ENCODE results near the gene RBKS. TPM values are rescaled to one million over a fixed set of nuclear protein-coding genes. Genes with fewer than 3 reads are reported as not detected.

RBKS gene
- total RNA-seq, 1 donor from 2014 or later = 1.6 TPM

- Mint-ChIP-seq H3K27ac (ENCODE audit: unreplicated experiment) (no peak overlapping the region), H3K4me3 (ENCODE audit: unreplicated experiment) (no peak overlapping the region)
- no peak overlapping the region for H3K27ac ChIP-seq (ENCODE audit: low read depth, low read length)
Observed at GRCh38 chr2:27829791-27830190, 60.4 kb downstream of the RBKS start.

GRCh38 chr2:27828305-27828704, 61.9 kb downstream of the RBKS start:
- TF ChIP-seq CTCF (IDR thresholded peaks at IDR 0.05; ENCODE audit: insufficient read depth, low read depth, low read length) = no peak
- no peak for TF ChIP-seq EZH2 (IDR thresholded peaks at IDR 0.05; ENCODE audit: insufficient read depth, low read length)
- Mint-ChIP-seq H3K4me3 (ENCODE audit: unreplicated experiment) (no peak overlapping the region), H3K27ac (ENCODE audit: unreplicated experiment) (no peak overlapping the region), H3K9me3 (ENCODE audit: unreplicated experiment) (peaks cover 10% of the 10 kb centered on the region), H3K27me3 (ENCODE audit: low read depth, unreplicated experiment) (no peaks in the 10 kb centered on the region), H3K4me1 (ENCODE audit: low read depth, unreplicated experiment) (peaks cover 16% of the 10 kb centered on the region), H3K36me3 (ENCODE audit: low read depth, unreplicated experiment) (peaks cover 4% of the 10 kb centered on the region)
- H3K27me3 ChIP-seq (ENCODE audit: insufficient read depth, low read length) = no peaks in the 10 kb centered on the region
- FAIRE-seq (no peak), DNase-seq (ENCODE audit: low read depth) (no peak)
- H3K4me2 ChIP-seq (ENCODE audit: low read length) = no peak overlapping the region
- no peak overlapping the region for H3K9ac ChIP-seq (ENCODE audit: low read length)
- no peak overlapping the region for H3K27ac ChIP-seq (ENCODE audit: low read depth, low read length)
- no peak overlapping the region for H2AFZ ChIP-seq (ENCODE audit: low read depth, low read length)
- no peaks in the 10 kb centered on the region for H3K36me3 ChIP-seq (ENCODE audit: insufficient read depth, low read length)
- peaks cover 3% of the 10 kb centered on the region for H3K9me3 ChIP-seq (ENCODE audit: insufficient read depth, low read depth, low read length)
- no peaks in the 10 kb centered on the region for H3K79me2 ChIP-seq (ENCODE audit: insufficient read depth, low read length)
- no peaks in the 10 kb centered on the region for H4K20me1 ChIP-seq (ENCODE audit: insufficient read depth, low read length)
- peaks cover 9% of the 10 kb centered on the region for H3K4me1 ChIP-seq (ENCODE audit: insufficient read depth, low read length)
- H3K4me3 ChIP-seq (ENCODE audit: insufficient read depth, low read depth, low read length) = no peak overlapping the region

More at GRCh38 chr2:27829791-27830190, 60.4 kb downstream of the RBKS start:
- Histone ChIP-seq H3K36me3 (ENCODE audit: insufficient read depth, low read length) (no peaks in the 10 kb centered on the region), H3K4me2 (ENCODE audit: low read length) (no peak overlapping the region), H3K27me3 (ENCODE audit: insufficient read depth, low read length) (no peaks in the 10 kb centered on the region), H4K20me1 (ENCODE audit: insufficient read depth, low read length) (no peaks in the 10 kb centered on the region), H3K4me3 (ENCODE audit: insufficient read depth, low read depth, low read length) (no peak overlapping the region), H2AFZ (ENCODE audit: low read depth, low read length) (no peak overlapping the region), H3K79me2 (ENCODE audit: insufficient read depth, low read length) (no peaks in the 10 kb centered on the region), H3K9ac (ENCODE audit: low read length) (no peak overlapping the region), H3K9me3 (ENCODE audit: insufficient read depth, low read depth, low read length) (peaks cover 3% of the 10 kb centered on the region), H3K4me1 (ENCODE audit: insufficient read depth, low read length) (peaks cover 13% of the 10 kb centered on the region)
- H3K36me3 Mint-ChIP-seq (ENCODE audit: low read depth, unreplicated experiment) = peaks cover 4% of the 10 kb centered on the region
- DNase-seq (ENCODE audit: low read depth) (no peak), FAIRE-seq (no peak)
- H3K27me3 Mint-ChIP-seq (ENCODE audit: low read depth, unreplicated experiment) = no peaks in the 10 kb centered on the region
- no peak for TF ChIP-seq EZH2 (IDR thresholded peaks at IDR 0.05; ENCODE audit: insufficient read depth, low read length)
- no peak for TF ChIP-seq CTCF (IDR thresholded peaks at IDR 0.05; ENCODE audit: insufficient read depth, low read depth, low read length)
- H3K4me1 Mint-ChIP-seq (ENCODE audit: low read depth, unreplicated experiment) = peaks cover 25% of the 10 kb centered on the region
- H3K9me3 Mint-ChIP-seq (ENCODE audit: unreplicated experiment) = peaks cover 3% of the 10 kb centered on the region

GRCh38 chr2:27824401-27824800, 65.8 kb downstream of the RBKS start:
- H3K27ac ChIP-seq (ENCODE audit: low read depth, low read length) = no peak overlapping the region
- H3K4me3 ChIP-seq (ENCODE audit: insufficient read depth, low read depth, low read length) = no peak overlapping the region
- no peaks in the 10 kb centered on the region for H3K9me3 ChIP-seq (ENCODE audit: insufficient read depth, low read depth, low read length)
- Mint-ChIP-seq H3K4me3 (ENCODE audit: unreplicated experiment) (no peak overlapping the region), H3K9me3 (ENCODE audit: unreplicated experiment) (peaks cover 17% of the 10 kb centered on the region), H3K4me1 (ENCODE audit: low read depth, unreplicated experiment) (no peaks in the 10 kb centered on the region), H3K27me3 (ENCODE audit: low read depth, unreplicated experiment) (no peaks in the 10 kb centered on the region), H3K36me3 (ENCODE audit: low read depth, unreplicated experiment) (peaks cover 2% of the 10 kb centered on the region), H3K27ac (ENCODE audit: unreplicated experiment) (no peak overlapping the region)
- TF ChIP-seq EZH2 (IDR thresholded peaks at IDR 0.05; ENCODE audit: insufficient read depth, low read length) (no peak), CTCF (IDR thresholded peaks at IDR 0.05; ENCODE audit: insufficient read depth, low read depth, low read length) (no peak)
- no peak overlapping the region for H2AFZ ChIP-seq (ENCODE audit: low read depth, low read length)
- H3K9ac ChIP-seq (ENCODE audit: low read length) = no peak overlapping the region
- H3K36me3 ChIP-seq (ENCODE audit: insufficient read depth, low read length) = no peaks in the 10 kb centered on the region
- DNase-seq (ENCODE audit: low read depth) (no peak), FAIRE-seq (no peak)
- H3K79me2 ChIP-seq (ENCODE audit: insufficient read depth, low read length) = no peaks in the 10 kb centered on the region
- H3K4me1 ChIP-seq (ENCODE audit: insufficient read depth, low read length) = no peaks in the 10 kb centered on the region
- H4K20me1 ChIP-seq (ENCODE audit: insufficient read depth, low read length) = no peaks in the 10 kb centered on the region
- H3K27me3 ChIP-seq (ENCODE audit: insufficient read depth, low read length) = no peaks in the 10 kb centered on the region
- no peak overlapping the region for H3K4me2 ChIP-seq (ENCODE audit: low read length)

Data from astrocyte (in vitro differentiated cells and primary cell).